Activated naive CD8-positive, alpha-beta T cell treated with anti-CD3 and anti-CD28 coated beads, Interleukin-2, amount 10 ng/mL, durations not matched to agents 7 days and 5 days (primary cell): ENCODE data around the gene DUSP6. TPM values are rescaled to one million over a fixed set of nuclear protein-coding genes. Genes with fewer than 3 reads are reported as not detected.

Experiments
- ATAC-seq: fragments of 150-1000 bp; cut with Tn5 transposase; one replicate; pipeline ENCODE4 v1.10.0; 2021; ENCODE audit warnings: low read depth, moderate library complexity
- POLR2A ChIA-PET: fragments of 350-600 bp; sonication (Branson Sonifier 250); formaldehyde crosslinking; loops from one replicate; lab custom pipeline; 2021; ENCODE audit warnings: antibody characterized with exemption; lab: Charles Lee
- DNase-seq: peaks from one replicate; pipeline ENCODE4 v3.0.0; 2021
- H3K27ac Mint-ChIP-seq: one replicate; pipeline ENCODE4 v1.8.0; 2022; ENCODE audit warnings: mild to moderate bottlenecking, mixed read lengths
- H3K27me3 Mint-ChIP-seq: one replicate; pipeline ENCODE4 v1.8.0; 2022; ENCODE audit warnings: mild to moderate bottlenecking, moderate library complexity, mixed read lengths
- H3K36me3 Mint-ChIP-seq: one replicate; pipeline ENCODE4 v1.8.0; 2021; ENCODE audit warnings: mild to moderate bottlenecking, mixed read lengths
- H3K4me1 Mint-ChIP-seq: one replicate; pipeline ENCODE4 v1.8.0; 2021; ENCODE audit warnings: mixed read lengths
- H3K4me3 Mint-ChIP-seq: one replicate; pipeline ENCODE4 v1.8.0; 2022; ENCODE audit warnings: mild to moderate bottlenecking, moderate library complexity, mixed read lengths
- H3K9me3 Mint-ChIP-seq: one replicate; pipeline ENCODE4 v1.8.0; 2021; ENCODE audit warnings: mixed read lengths
- total RNA-seq, 2 experiments: library from RNA; stranded (reverse); gene quantifications; one replicate each; pipeline ENCODE4 v1.2.3, GENCODE V29; 2021

The DUSP6 gene
- total RNA-seq, 2 experiments from 2014 or later: 77.5 to 85.0 TPM

DNA sequence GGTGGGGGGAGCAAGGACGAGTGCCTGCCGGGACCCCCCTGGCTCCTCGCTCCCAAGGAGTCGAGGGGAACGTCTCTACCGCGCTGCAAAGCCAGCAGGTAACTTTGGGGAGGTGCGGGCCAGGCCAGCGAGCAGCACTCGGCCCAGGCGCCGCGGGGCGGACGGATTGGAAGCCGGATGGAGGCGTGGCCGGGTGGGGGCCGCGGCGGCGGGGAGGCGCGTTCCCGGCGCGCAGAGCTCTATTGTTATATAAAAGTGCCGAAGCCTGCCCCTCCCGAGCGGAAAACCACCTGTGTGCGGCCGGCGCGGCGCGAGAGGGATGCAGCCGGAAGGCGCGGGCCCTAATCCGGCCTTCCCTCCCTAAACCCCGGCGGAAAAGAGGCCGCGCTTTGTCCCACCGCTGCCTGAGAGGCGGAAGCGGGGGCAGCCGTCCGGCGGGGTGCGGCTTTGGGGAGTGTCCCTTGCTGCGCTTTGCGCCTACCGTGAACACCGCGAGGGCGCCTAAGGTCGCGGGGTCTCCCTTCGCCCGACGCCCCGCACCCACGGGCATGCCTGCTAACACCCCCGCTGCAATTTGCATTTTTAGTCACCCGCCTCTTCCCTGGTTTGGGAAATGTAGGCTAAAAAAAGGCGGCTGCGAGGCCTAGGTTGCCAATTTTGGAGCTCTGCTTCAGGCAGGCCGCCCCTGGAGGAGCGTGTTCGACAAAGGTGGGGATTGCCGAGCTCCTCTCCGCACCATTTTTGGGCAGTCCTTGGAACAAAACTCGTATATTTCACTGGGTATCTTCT lies 1.7 kb upstream of the DUSP6 start:
- ATAC-seq (peak; percentile 32), DNase-seq (peak; percentile 90)
- POLR2A ChIA-PET: interaction anchor here (0.8 to 10.5 kb wide), 25 partner anchors 8 to 355 kb away, joined by 3 to 151 read pairs (median 6); partner anchors contain the start of genes ATP2B1, GALNT4 and POC1B
- Mint-ChIP-seq H3K27me3 (peaks cover 1% of the 10 kb centered on the region), H3K36me3 (peaks cover 22% of the 10 kb centered on the region), H3K9me3 (no peaks in the 10 kb centered on the region), H3K4me1 (peaks cover 24% of the 10 kb centered on the region), H3K27ac (peak overlapping the region; percentile 96), H3K4me3 (peak overlapping the region; percentile 98)

DNA sequence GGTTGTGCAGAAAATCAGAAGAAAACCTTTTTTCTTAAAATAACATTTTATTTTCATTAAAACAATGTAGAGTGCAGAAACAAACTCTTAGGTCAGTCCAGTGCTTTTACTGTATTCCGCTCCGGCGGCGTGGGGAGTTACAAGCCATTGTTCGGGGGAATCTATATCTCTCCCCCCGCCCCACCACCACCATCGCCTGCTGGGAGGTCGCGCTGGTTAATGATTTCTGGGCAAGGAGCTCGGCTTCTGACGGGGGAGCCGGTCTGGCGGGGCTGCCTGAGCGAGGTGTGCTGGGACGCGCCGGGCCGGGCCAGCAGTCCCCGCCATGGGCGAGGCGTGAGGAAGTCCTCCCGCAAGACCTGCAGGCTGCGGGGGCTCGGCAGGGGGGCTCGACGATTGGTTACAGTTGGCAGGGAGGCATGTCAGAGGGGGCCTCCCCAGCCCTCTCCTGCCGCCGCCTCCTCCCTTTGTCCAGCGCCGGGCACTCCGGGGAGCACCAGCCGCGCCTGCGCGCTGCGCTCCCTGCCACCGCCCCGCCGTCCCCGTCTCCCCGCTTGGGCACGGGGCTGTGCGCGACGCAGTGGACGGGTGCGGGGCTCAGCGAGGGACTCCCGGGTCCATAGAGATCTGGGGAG lies 1.0 kb upstream of the DUSP6 start:
- Mint-ChIP-seq H3K4me3 (peak overlapping the region; percentile 98), H3K36me3 (peaks cover 30% of the 10 kb centered on the region), H3K4me1 (peaks cover 31% of the 10 kb centered on the region), H3K27ac (peak overlapping the region; percentile 97), H3K9me3 (no peaks in the 10 kb centered on the region), H3K27me3 (no peaks in the 10 kb centered on the region)
- POLR2A ChIA-PET: interaction anchor here (0.6 to 10.5 kb wide), 30 partner anchors 11 to 356 kb away, joined by 3 to 151 read pairs (median 7); partner anchors contain the start of genes ATP2B1, GALNT4 and POC1B
- ATAC-seq: peak; percentile 12
- peak; percentile 77 for DNase-seq

DNA sequence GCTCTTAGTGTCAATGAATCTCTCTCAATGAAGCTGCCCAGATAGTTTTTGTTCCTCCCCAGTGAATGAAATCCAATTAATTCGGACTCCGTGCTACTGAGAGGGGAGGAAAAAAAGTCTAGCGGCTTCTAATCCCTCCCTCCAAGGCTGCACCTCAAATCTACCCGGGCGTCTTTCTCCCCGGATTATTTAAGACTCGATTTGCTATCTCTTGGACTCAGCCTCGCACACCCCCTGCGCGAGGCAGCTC lies 134 bp downstream of the DUSP6 start:
- DNase-seq: no peak
- Mint-ChIP-seq H3K4me1 (peaks cover 41% of the 10 kb centered on the region), H3K36me3 (peaks cover 40% of the 10 kb centered on the region), H3K9me3 (no peaks in the 10 kb centered on the region), H3K27ac (peak overlapping the region; percentile 97), H3K27me3 (no peaks in the 10 kb centered on the region), H3K4me3 (peak overlapping the region; percentile 98)
- no peak for ATAC-seq
- POLR2A ChIA-PET: interaction anchor here (0.7 to 10.5 kb wide), 40 partner anchors 11 to 357 kb away, joined by 3 to 151 read pairs (median 6); partner anchors contain the start of genes ATP2B1, GALNT4 and POC1B

DNA sequence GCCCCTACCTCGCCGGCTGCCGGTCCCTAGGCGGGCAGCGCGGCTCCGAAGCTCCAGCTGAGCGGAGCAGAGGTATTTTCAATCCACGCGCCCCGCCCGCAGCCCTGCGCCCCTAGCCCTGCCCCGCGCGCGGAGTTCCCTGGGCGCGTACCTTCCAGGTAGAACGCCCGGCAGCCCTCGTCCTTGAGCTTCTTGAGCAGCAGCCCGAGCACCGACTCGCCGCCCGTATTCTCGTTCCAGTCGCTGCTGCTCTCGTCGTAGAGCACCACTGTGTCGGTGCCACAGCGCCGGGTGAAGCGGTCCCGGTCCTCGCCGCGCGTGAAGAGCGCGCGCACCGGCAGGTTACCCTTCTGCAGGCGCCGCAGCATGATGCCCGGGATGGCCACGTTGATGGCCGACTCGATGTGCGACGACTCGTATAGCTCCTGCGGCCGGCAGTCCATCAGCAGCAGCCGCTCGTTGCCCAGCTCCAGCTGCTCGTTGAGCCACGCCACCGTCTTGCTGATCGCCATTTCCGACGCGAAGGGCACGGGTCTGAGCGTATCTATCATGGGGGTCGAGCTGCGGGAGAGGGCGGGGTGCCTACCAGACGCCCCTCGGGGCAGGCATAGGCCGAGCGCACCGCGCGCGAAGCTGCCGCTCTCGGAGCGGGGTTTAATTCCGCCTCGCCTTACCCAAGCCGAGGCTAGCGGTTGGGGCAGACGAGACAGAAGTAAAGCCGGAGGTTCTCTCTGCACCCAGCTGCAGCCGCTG lies 636 bp downstream of the DUSP6 start:
- POLR2A ChIA-PET: interaction anchor here (0.7 to 10.5 kb wide), 37 partner anchors 11 to 357 kb away, joined by 3 to 151 read pairs (median 6); partner anchors contain the start of genes ATP2B1, GALNT4 and POC1B
- no peaks in the 10 kb centered on the region for H3K27me3 Mint-ChIP-seq
- DNase-seq (peak; percentile 71), ATAC-seq (peak; percentile 15)
- H3K4me3 Mint-ChIP-seq: peak overlapping the region; percentile 98
- H3K36me3 Mint-ChIP-seq: peaks cover 40% of the 10 kb centered on the region
- peak overlapping the region; percentile 97 for H3K27ac Mint-ChIP-seq
- no peaks in the 10 kb centered on the region for H3K9me3 Mint-ChIP-seq
- H3K4me1 Mint-ChIP-seq: peaks cover 44% of the 10 kb centered on the region

DNA sequence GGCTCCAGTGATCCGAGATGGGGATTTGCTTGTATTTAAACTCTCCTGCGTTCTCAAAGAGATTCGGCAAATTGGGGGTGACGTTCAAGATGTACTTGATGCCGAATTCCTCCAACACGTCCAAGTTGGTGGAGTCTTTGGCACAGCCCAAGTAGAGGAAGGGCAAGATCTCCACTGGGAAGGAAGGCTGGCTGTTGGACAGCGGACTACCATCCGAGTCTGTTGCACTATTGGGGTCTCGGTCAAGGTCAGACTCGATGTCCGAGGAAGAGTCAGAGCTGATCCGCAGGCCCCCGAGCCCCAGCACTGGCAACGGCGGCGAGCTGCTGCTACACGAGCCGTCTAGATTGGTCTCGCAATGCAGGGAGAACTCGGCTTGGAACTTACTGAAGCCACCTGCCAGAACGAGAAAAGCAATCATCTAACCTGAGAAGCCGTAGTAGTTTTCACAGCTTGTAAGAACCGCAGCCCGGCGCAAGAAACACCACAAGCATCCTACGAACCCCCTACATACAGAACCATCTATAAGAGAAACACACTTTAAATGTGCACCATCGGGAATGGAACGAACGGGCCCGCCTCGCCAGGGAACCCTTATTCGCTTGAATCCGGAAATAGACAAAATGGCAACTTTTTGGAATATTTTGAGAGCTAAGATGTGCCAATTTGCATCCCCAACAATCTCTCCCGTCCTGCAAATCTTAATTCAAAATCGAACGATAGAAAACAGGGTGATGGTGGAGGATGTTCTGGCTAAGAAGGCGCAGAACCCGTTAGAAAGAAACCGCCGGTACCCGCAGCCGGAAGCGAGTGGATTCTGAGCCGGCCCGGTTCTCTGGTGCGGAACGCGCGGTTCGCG lies 1.4 kb downstream of the DUSP6 start:
- Mint-ChIP-seq H3K36me3 (peaks cover 42% of the 10 kb centered on the region), H3K27me3 (no peaks in the 10 kb centered on the region), H3K4me1 (peaks cover 50% of the 10 kb centered on the region), H3K9me3 (no peaks in the 10 kb centered on the region), H3K4me3 (peak overlapping the region; percentile 98), H3K27ac (peak overlapping the region; percentile 97)
- ATAC-seq: no peak
- peak; percentile 41 for DNase-seq
- POLR2A ChIA-PET: interaction anchor here (1.0 to 10.5 kb wide), 24 partner anchors 12 to 358 kb away, joined by 3 to 151 read pairs (median 8); partner anchors contain the start of genes ATP2B1, GALNT4 and POC1B

DNA sequence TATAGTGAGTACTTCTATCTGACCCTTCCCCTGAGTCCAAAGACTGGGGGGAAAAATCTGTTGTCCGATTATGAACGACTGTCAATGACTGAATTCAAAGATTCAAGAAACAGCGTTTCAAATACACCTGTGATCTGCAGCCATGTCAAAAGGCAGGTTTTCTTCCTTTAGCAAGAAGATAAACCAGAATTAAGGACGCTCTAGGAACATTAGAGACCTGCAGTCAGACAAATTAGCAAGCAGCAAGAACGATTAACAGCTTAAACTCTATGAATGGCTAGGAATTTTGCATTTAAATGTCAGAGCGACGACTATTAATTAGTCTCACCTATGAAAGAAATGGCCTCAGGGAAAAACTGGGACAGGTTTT lies 2.1 kb downstream of the DUSP6 start:
- Mint-ChIP-seq H3K4me1 (peaks cover 51% of the 10 kb centered on the region), H3K4me3 (peak overlapping the region; percentile 98), H3K27ac (peak overlapping the region; percentile 97), H3K36me3 (peaks cover 42% of the 10 kb centered on the region), H3K9me3 (no peaks in the 10 kb centered on the region), H3K27me3 (no peaks in the 10 kb centered on the region)
- ATAC-seq (no peak), DNase-seq (no peak)
- POLR2A ChIA-PET: interaction anchor here (2.8 to 10.5 kb wide), 6 partner anchors 69 to 175 kb away, joined by 20 to 151 read pairs (median 45); partner anchors contain the start of genes GALNT4 and POC1B

DNA sequence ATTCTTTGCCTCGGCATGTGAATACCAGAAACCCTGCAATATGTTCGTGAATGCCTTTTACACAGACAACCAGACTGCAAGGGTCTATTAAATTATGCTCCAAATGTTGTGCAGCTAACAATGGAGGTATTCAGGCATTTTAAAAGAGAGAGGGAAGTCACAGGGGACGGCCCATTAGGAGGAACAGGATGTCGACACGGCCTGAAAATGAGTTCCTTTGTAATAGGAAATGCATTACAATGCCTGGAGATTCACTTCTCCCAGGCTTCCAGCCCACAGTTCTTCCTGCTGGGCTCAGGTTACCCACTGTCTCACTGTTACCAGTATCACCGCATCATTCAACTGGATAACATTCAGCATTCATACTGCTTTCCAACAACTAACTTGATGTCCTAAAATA lies 2.5 kb downstream of the DUSP6 start:
- Mint-ChIP-seq H3K27ac (peak overlapping the region; percentile 97), H3K36me3 (peaks cover 42% of the 10 kb centered on the region), H3K9me3 (no peaks in the 10 kb centered on the region), H3K4me1 (peaks cover 49% of the 10 kb centered on the region), H3K4me3 (peak overlapping the region; percentile 98), H3K27me3 (no peaks in the 10 kb centered on the region)
- no peak for ATAC-seq
- no peak for DNase-seq
- POLR2A ChIA-PET: interaction anchor here (0.6 to 10.5 kb wide), 6 partner anchors 67 to 171 kb away, joined by 3 to 151 read pairs (median 4); no protein-coding TSS in a partner anchor

DNA sequence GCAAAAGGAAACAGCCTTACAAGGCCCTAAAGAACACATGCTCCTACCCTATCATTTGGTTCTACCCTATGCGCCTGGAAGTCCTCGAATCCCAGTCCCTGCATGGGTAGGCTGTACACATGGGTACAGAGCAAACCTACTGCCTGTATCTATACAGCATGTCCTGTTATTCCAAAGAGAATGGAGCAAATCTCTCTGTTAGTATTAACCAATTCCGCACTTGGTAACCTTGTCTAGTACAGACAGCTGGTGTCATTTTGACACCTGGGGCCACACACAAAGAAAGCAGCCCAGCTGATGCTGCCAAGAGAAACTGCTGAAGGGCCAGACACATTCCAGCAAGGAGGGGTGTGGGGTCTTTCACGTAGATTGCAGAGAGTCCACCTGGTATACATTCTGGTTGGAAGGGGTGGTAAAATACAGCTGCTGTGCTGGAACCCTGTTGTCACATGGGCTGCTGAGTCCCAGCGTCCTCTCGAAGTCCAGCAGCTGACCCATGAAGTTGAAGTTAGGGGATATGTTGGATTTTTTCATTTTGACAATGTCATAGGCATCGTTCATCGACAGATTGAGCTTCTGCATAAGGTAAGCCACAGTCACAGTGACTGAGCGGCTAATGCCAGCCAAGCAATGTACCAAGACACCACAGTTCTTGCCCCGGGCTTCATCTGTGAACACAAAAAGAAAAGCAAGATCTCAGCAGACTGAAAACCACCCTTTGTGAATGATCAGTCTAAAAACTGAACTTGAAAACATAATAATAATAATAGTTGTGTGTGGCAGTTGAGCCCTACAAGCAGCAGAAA lies 3.2 kb downstream of the DUSP6 start:
- peaks cover 43% of the 10 kb centered on the region for H3K4me1 Mint-ChIP-seq
- peaks cover 2% of the 10 kb centered on the region for H3K27me3 Mint-ChIP-seq
- POLR2A ChIA-PET: interaction anchor here (0.6 to 10.5 kb wide), 6 partner anchors 67 to 176 kb away, joined by 3 to 151 read pairs (median 4); partner anchors contain the start of gene GALNT4
- H3K36me3 Mint-ChIP-seq: peaks cover 44% of the 10 kb centered on the region
- ATAC-seq: no peak
- H3K27ac Mint-ChIP-seq: peak overlapping the region; percentile 52
- DNase-seq: no peak
- H3K9me3 Mint-ChIP-seq: no peaks in the 10 kb centered on the region
- peak overlapping the region; percentile 98 for H3K4me3 Mint-ChIP-seq

DNA sequence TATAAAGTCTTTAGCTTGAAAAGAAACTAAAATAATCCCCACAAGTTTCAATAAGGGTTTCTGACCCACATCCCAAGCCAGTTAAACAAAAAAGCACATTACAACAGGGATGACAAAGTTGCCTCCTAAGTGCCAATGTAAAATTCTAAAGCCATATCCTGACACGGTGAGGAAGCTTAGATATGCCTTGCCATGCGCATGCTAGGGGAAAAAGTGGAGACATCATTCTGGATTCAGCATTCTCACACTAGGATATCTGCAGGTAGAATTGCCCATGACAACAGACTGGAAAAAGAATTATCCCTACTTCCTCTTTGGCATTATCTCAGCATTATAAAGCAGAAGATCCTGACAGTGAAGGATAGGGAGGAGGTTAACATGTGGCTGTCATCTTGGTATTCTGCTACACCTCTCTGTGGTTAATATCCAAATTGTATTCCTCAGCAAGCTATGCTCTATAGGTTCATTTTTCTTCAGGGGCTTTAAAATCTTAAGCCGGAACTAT lies 4.9 kb downstream of the DUSP6 start:
- POLR2A ChIA-PET: interaction anchor here (0.5 to 10.5 kb wide), 6 partner anchors 11 to 122 kb away, joined by 3 to 151 read pairs (median 4); no protein-coding TSS in a partner anchor
- peaks cover 51% of the 10 kb centered on the region for H3K36me3 Mint-ChIP-seq
- no peak for DNase-seq
- H3K27me3 Mint-ChIP-seq: peaks cover 2% of the 10 kb centered on the region
- no peaks in the 10 kb centered on the region for H3K9me3 Mint-ChIP-seq
- peaks cover 42% of the 10 kb centered on the region for H3K4me1 Mint-ChIP-seq
- H3K4me3 Mint-ChIP-seq: peak overlapping the region; percentile 83
- no peak for ATAC-seq
- peak overlapping the region; percentile 8 for H3K27ac Mint-ChIP-seq

DNA sequence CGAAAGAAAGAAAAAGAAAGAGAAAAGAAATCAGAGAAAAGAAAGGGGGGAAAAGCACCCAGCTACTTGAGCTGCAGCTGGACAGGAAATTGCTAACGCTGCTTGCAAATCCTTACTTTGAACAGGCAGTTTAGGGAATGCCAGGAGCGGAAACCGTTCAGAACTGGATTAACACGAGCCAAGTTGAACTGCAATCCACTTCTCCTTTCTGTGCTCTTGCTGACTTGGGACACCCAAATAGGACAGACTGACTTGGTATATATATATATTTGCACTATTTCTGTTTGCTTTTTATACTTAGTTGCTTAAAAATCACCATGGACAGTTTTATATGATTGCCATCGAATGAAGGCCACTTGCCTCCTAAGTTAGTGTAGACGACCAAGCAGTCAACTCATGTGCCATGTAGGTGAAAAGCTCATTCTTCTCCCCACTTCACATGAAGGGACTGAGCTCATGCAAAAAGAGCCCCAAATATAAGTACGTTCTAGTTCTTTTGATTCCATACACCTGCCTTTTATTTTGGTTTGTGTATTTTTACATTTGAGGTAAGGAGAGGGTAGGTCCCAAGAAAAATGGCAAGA lies 5.5 kb downstream of the DUSP6 start:
- peaks cover 2% of the 10 kb centered on the region for H3K27me3 Mint-ChIP-seq
- peaks cover 42% of the 10 kb centered on the region for H3K4me1 Mint-ChIP-seq
- POLR2A ChIA-PET: interaction anchor here (1.0 to 10.5 kb wide), 8 partner anchors 10 to 517 kb away, joined by 3 to 151 read pairs (median 4); no protein-coding TSS in a partner anchor
- DNase-seq (no peak), ATAC-seq (no peak)
- peak overlapping the region; percentile 83 for H3K4me3 Mint-ChIP-seq
- peaks cover 49% of the 10 kb centered on the region for H3K36me3 Mint-ChIP-seq
- H3K27ac Mint-ChIP-seq: peak overlapping the region; percentile 89
- no peaks in the 10 kb centered on the region for H3K9me3 Mint-ChIP-seq
